Right cardiac atrium (tissue), 5 donors: ENCODE measurements around the gene SOX15. TPM values are rescaled to one million over a fixed set of nuclear protein-coding genes. Genes with fewer than 3 reads are reported as not detected.
A peak's percentile ranks its signal among the peaks of the same experiment; 100 is the strongest.
"Not testable (repeated sequence)": the region's sequence is repeated elsewhere in the genome, so short reads cannot be mapped to it uniquely, and the experiment has no call there.

Experiments
- ATAC-seq, 2 donors: fragments of 200-7000 bp; cut with Tn5 transposase; one replicate each; pipeline versions ENCODE4 v1.8.0 to v1.9.1; 2020; ENCODE audit warnings: moderate library complexity in 2 of 2, mild to moderate bottlenecking in 1 of 2
- DNase-seq, 3 donors: peaks; one replicate each; pipeline ENCODE4 v3.0.0-alpha.2; 2020
- H3K27ac ChIP-seq: one replicate; pipeline ENCODE4 v1.5.1; 2013; ENCODE audit warnings: mild to moderate bottlenecking, low read length, control low read depth, moderate library complexity
- H3K27me3 ChIP-seq: one replicate; pipeline ENCODE4 v1.6.1; 2013; ENCODE audit not compliant: control insufficient read depth, insufficient read depth
- H3K4me1 ChIP-seq: one replicate; pipeline ENCODE4 v1.6.1; 2013; ENCODE audit warnings: low read length; ENCODE audit not compliant: control insufficient read depth, insufficient read depth
- H3K4me3 ChIP-seq: one replicate; pipeline ENCODE4 v1.5.1; 2013; ENCODE audit warnings: low read length, control low read depth
- H3K9me3 ChIP-seq: one replicate; pipeline ENCODE4 v1.6.1; 2013; ENCODE audit warnings: low read length; ENCODE audit not compliant: control insufficient read depth
- WGBS: extraction: QIAGEN DNeasy Blood & Tissue Kit; methylation state at CpG from one replicate; pipeline ENCODE4 v1.1.7; 2013; 5-methylcytosine and 5-hydroxymethylcytosine counted together
- intact Hi-C, 4 donors: fragments of 100-400 bp; cut with DNase I; formaldehyde crosslinking; loops; one replicate each; pipeline versions ENCODE4 v1.11.0 to v1.14.0; 2022 to 2023
- polyA plus RNA-seq: library from polyadenylated mRNA; stranded (reverse); fragments of 200-250 nt; gene quantifications from one replicate; pipeline ENCODE4 v1.2.3, GENCODE V29; 2013
- total RNA-seq, 4 donors: library from RNA; stranded (reverse); fragmentation: NEBNext Ultra II Directional; extraction: Animal tissue kit (Norgen Biotek cat#: 25700); gene quantifications; one replicate each; pipeline ENCODE4 v1.2.1, GENCODE V29; 2021
- donor health status: healthy with polysubstance abuse.
- donor health status: DM: no; HTN: yes; CAD: no.
- donor health status: DM: no; HTN: no; CAD: no.
- donor health status: DM: no; HTN: yes; CAD: no; lungs with severe emphysema.
- donor health status: DM: yes; HTN: yes; CAD: no.

The SOX15 gene
- total and polyA plus RNA-seq, 5 donors, result 5.4 to 7.0 (median 6.0) TPM

- Histone ChIP-seq H3K27me3 (no peaks in the 10 kb centered on the region), H3K4me3 (no peak overlapping the region), H3K27ac (no peak overlapping the region), H3K4me1 (peaks cover 3% of the 10 kb centered on the region), H3K9me3 (no peaks in the 10 kb centered on the region)
- no peak for ATAC-seq
- intact Hi-C loops, result no loop called here
- DNase-seq, result no peak
- 98% methylated on average over 2 of the region's 2 CpGs for WGBS
Observed at GRCh38 chr17:7610641-7611040, 20.7 kb upstream of the SOX15 start.

DNA sequence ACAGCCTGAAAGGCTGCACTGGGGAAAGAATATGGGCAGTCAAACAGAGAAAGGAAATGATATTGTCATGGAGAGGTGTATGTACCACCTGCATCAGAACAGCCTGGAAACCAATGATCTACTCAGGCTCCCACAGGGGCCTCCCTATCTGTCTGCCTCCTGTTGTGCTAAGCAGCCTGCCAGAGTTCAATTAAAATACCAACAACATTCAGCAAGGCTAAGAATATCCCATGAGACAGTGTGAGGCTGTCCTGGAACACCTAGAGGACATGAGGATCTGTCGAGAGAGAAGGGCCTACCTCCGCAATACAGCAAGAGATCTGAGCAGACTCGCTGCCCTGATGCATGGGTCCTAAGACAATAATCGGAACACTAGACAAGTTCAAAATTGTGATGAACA is 16.4 kb upstream of the SOX15 start:
- ATAC-seq, result peak; percentile 87 to 94
- WGBS, result 73% methylated on average over 4 of the region's 4 CpGs
- Histone ChIP-seq H3K27ac (peak overlapping the region; percentile 85), H3K4me1 (no peaks in the 10 kb centered on the region), H3K9me3 (no peaks in the 10 kb centered on the region), H3K27me3 (no peaks in the 10 kb centered on the region), H3K4me3 (no peak overlapping the region)
- intact Hi-C loops, result no loop called here
- no peak for DNase-seq

DNA sequence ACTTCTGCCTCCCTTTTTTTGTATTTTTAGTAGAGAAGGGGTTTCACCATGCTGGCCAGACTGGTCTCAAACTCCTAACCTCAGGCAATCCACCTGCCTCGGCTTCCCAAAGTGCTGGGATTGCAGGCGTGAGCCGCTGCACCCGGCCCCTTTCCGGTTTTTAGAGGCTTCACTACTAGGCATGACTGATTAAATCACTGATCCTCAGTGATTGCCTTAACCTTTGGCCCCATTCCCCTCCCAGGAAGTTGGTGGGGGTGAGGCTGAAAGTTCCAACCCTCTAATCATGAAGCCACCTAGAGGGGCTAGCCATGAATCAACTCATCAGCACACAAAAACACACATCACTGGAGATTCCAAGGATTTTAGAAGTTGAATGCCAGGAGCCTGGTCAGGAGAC is 7.7 kb upstream of the SOX15 start:
- H3K9me3 ChIP-seq, H3K4me1 ChIP-seq, H3K27me3 ChIP-seq: not testable (repeated sequence)

GRCh38 chr17:7593296-7593695 is 3.4 kb upstream of the SOX15 start:
- Histone ChIP-seq H3K27ac (no peak overlapping the region), H3K4me3 (no peak overlapping the region), H3K4me1 (no peaks in the 10 kb centered on the region), H3K27me3 (no peaks in the 10 kb centered on the region), H3K9me3 (no peaks in the 10 kb centered on the region)
- 80% methylated on average over 12 of the region's 12 CpGs for WGBS
- ATAC-seq (no peak), DNase-seq (no peak)
- intact Hi-C loops, result no loop called here

More for the DNA sequence above, 7.7 kb upstream of the SOX15 start:
- WGBS, result 83% methylated on average over 5 of the region's 5 CpGs
- H3K4me3 ChIP-seq, H3K27ac ChIP-seq, DNase-seq, ATAC-seq, intact Hi-C loops: not testable (repeated sequence)

GRCh38 chr17:7592422-7593021 is 2.6 kb upstream of the SOX15 start:
- no peaks in the 10 kb centered on the region for H3K9me3 ChIP-seq
- WGBS, result 92% methylated on average over 23 of the region's 23 CpGs
- no peaks in the 10 kb centered on the region for H3K4me1 ChIP-seq
- intact Hi-C loops, result no loop called here
- DNase-seq, result no peak
- no peak overlapping the region for H3K4me3 ChIP-seq
- no peak for ATAC-seq
- H3K27me3 ChIP-seq, result no peaks in the 10 kb centered on the region
- H3K27ac ChIP-seq, result no peak overlapping the region

- H3K9me3 ChIP-seq, result no peaks in the 10 kb centered on the region
- intact Hi-C loops, result no loop called here
- no peak overlapping the region for H3K27ac ChIP-seq
- WGBS, result 86% methylated on average over 5 of the region's 5 CpGs
- ATAC-seq, result no peak
- H3K4me1 ChIP-seq, result no peaks in the 10 kb centered on the region
- no peaks in the 10 kb centered on the region for H3K27me3 ChIP-seq
- H3K4me3 ChIP-seq, result no peak overlapping the region
- no peak for DNase-seq
Observed at GRCh38 chr17:7591596-7591995, 1.7 kb upstream of the SOX15 start.

GRCh38 chr17:7590743-7591142 is 849 bp upstream of the SOX15 start:
- H3K27ac ChIP-seq, result no peak overlapping the region
- no peak overlapping the region for H3K4me3 ChIP-seq
- H3K9me3 ChIP-seq, result no peaks in the 10 kb centered on the region
- no peak for ATAC-seq
- H3K27me3 ChIP-seq, result no peaks in the 10 kb centered on the region
- H3K4me1 ChIP-seq, result no peaks in the 10 kb centered on the region
- 82% methylated on average over 4 of the region's 4 CpGs for WGBS
- DNase-seq, result no peak
- intact Hi-C loops, result no loop called here

DNA sequence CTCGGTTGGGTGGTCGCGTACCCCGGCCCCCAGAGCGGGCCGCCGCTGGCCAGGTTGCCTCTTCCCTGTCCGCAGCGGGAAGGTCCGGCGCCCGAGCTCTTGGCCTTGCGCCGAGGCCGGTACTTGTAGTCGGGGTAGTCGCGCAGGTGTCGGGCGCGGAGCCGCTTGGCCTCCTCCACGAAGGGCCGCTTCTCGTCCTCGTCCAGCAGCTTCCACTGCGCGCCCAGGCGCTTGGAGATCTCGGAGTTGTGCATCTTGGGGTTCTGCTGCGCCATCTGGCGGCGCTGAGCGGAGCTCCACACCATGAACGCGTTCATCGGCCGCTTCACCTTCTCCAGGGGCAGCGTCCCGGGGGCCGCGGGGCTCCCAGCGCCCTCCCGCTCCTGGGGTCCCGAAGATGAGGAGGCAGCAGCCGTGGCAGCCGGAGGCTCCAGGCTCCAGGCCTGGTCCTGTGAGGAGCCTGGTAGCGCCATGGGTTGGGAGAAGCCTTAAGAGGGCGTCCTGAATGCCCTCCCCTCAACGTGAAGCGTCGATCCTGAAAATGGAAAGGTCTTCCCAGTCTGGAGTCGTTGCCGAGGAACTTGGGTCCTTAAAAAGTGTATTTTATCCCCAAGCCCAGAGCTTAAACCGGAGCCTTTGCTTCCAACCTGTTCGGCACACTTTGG is 558 bp downstream of the SOX15 start:
- ATAC-seq (peak; percentile 80 to 85), DNase-seq (peak; percentile 89 to 96 (median 94))
- intact Hi-C loops, result loop anchor here in 2 of 4 donors (10.0 kb wide), 2 partner anchors 95 to 235 kb away; partner anchors contain the start of genes KCTD11 (in 1 of the 2), TMEM95 (in 1 of the 2), TP53 (in 1 of the 2) and WRAP53 (in 1 of the 2)
- Histone ChIP-seq H3K27ac (peak overlapping the region; percentile 26), H3K27me3 (no peaks in the 10 kb centered on the region), H3K4me3 (no peak overlapping the region), H3K4me1 (no peaks in the 10 kb centered on the region), H3K9me3 (no peaks in the 10 kb centered on the region)
- WGBS, result 13% methylated on average over 56 of the region's 56 CpGs

DNA sequence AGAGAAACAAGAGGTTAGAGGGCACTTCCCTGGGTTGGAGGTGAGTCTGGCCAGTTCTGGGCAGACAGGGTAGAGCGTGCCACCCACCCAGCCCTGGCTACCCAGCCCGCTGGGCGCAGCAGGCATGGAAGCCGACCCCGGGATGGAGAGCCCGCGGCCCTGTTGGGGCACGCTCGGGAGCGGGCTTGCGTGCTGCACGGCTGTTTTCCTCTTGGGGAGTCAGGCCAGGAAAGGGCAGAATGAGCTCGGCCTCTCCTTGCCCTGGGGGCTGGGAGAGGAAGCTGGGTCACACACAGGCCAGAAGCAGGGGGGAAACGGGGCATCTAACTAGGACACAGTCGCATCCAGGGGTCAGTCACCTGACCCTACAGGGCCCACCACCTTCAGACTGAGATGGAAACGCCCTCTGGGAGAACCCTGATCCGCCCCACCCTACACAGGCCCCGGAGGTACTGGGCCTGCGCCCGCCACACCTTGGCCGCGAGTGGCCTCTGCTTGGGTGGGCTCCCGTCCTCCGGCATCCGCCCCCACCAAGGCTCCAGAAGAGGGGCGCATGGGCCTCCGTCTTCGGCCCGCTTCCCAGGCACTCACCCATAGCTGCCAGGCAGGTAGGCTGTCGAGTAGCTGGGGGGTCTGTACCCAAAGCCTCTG is 1.2 kb downstream of the SOX15 start:
- Histone ChIP-seq H3K27ac (peak overlapping the region; percentile 26), H3K4me1 (no peaks in the 10 kb centered on the region), H3K9me3 (no peaks in the 10 kb centered on the region), H3K27me3 (no peaks in the 10 kb centered on the region), H3K4me3 (no peak overlapping the region)
- peak; percentile 5 to 19 for ATAC-seq
- 66% methylated on average over 30 of the region's 30 CpGs for WGBS
- intact Hi-C loops, result loop anchor here in 2 of 4 donors (10.0 kb wide), 2 partner anchors 96 to 234 kb away; partner anchors contain the start of genes KCTD11 (in 1 of the 2), TMEM95 (in 1 of the 2), TP53 (in 1 of the 2) and WRAP53 (in 1 of the 2)
- peak in 2 of 3 donors; percentile 61 to 63 for DNase-seq

GRCh38 chr17:7587420-7588151 is 2.3 kb downstream of the SOX15 start:
- Histone ChIP-seq H3K4me3 (no peak overlapping the region), H3K4me1 (peaks cover 7% of the 10 kb centered on the region), H3K27ac (peak overlapping the region; percentile 55), H3K27me3 (no peaks in the 10 kb centered on the region), H3K9me3 (no peaks in the 10 kb centered on the region)
- DNase-seq (no peak), ATAC-seq (no peak)
- intact Hi-C loops, result loop anchor here in 2 of 4 donors (10.0 kb wide), 2 partner anchors 97 to 233 kb away; partner anchors contain the start of genes KCTD11 (in 1 of the 2), TMEM95 (in 1 of the 2), TP53 (in 1 of the 2) and WRAP53 (in 1 of the 2)
- 63% methylated on average over 12 of the region's 12 CpGs for WGBS
